ENCODE results near the gene IL17RA.
A peak's percentile ranks its signal among the peaks of the same experiment; 100 is the strongest.

Gene IL17RA

GRCh38 chr22:17107547-17107810 is 22.7 kb downstream of the IL17RA start:
- no peak for DNase-seq

DNA sequence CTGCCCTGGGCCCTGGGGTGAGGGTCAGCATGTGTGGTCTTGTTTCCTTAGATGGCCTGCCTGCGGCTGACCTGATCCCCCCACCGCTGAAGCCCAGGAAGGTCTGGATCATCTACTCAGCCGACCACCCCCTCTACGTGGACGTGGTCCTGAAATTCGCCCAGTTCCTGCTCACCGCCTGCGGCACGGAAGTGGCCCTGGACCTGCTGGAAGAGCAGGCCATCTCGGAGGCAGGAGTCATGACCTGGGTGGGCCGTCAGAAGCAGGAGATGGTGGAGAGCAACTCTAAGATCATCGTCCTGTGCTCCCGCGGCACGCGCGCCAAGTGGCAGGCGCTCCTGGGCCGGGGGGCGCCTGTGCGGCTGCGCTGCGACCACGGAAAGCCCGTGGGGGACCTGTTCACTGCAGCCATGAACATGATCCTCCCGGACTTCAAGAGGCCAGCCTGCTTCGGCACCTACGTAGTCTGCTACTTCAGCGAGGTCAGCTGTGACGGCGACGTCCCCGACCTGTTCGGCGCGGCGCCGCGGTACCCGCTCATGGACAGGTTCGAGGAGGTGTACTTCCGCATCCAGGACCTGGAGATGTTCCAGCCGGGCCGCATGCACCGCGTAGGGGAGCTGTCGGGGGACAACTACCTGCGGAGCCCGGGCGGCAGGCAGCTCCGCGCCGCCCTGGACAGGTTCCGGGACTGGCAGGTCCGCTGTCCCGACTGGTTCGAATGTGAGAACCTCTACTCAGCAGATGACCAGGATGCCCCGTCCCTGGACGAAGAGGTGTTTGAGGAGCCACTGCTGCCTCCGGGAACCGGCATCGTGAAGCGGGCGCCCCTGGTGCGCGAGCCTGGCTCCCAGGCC is 23.7 kb downstream of the IL17RA start:
- DNase-seq: no peak

GRCh38 chr22:17109113-17109865 is 24.5 kb downstream of the IL17RA start:
- no peak for DNase-seq

GRCh38 chr22:17109976-17110375 is 25.2 kb downstream of the IL17RA start:
- no peak for DNase-seq

GRCh38 chr22:17110791-17111550 is 26.2 kb downstream of the IL17RA start:
- no peak for DNase-seq

DNA sequence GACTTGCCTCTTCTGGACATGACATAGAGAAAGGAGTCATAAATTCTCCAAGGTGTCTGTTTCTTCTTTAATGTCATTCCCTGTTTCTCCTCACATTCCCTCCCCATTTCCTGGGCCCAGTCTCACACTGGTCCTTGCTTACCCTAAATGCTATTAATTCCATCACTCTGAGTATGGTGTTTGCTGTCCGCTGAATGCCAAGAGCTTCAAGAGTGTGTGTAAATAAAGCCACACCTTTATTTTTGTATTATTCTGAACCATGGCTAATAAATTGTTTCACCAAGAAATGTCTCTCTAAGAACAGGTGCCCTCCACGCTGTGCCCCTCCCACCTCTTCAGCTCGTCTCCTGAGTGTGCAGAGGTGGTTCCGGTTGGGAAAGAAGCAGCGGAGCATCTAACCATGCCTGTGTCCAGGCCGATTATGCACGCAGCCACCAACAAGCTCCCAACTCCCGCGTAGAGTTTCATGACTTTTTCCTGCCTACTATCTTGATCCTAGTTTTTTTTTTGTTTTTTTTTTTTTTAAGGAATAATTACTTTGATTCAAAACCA is 27.8 kb downstream of the IL17RA start:
- DNase-seq: no peak

DNA sequence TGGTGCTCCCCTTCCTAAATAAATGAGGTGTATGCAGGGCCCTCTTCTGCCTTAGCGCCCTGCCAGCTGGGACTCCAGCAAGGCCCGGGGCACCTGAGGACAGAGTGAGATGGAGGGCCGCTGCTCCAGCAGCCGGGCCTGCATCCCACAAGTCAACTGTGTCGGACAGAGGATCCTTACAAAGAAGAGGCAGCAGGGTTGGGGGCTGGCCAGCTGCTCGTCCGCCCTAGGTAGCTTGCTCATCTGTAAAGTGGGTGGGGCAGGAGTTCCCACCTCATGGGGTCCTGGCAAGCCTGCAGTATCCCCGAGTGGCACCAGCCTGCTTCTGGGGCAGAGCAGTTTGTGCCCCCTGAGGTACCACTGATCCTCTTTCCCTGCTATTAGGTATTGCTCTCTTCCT is 28.8 kb downstream of the IL17RA start:
- DNase-seq: no peak

- no peak for DNase-seq
Measured at GRCh38 chr22:17114173-17114897, 29.5 kb downstream of the IL17RA start.

DNA sequence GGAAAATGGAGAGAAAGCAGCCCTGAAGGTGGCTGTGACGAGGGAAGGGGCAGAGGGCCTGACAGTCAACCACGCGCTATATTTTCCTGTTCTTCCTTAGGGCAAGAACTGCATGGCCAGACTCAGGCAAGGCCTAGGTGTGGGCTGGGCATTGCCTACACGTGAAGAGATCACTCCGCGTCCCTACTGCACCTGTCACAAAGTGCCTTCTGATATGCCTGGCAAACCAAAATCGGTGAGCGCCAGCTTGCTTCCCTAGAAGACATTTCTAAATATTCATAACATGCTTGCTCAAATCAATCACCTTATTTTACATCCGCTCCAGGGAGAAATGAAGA is 30.1 kb downstream of the IL17RA start:
- DNase-seq: no peak

- DNase-seq: no peak
Measured at GRCh38 chr22:17115236-17115635, 30.4 kb downstream of the IL17RA start.

GRCh38 chr22:17115945-17116565 is 31.3 kb downstream of the IL17RA start:
- no peak for DNase-seq

DNA sequence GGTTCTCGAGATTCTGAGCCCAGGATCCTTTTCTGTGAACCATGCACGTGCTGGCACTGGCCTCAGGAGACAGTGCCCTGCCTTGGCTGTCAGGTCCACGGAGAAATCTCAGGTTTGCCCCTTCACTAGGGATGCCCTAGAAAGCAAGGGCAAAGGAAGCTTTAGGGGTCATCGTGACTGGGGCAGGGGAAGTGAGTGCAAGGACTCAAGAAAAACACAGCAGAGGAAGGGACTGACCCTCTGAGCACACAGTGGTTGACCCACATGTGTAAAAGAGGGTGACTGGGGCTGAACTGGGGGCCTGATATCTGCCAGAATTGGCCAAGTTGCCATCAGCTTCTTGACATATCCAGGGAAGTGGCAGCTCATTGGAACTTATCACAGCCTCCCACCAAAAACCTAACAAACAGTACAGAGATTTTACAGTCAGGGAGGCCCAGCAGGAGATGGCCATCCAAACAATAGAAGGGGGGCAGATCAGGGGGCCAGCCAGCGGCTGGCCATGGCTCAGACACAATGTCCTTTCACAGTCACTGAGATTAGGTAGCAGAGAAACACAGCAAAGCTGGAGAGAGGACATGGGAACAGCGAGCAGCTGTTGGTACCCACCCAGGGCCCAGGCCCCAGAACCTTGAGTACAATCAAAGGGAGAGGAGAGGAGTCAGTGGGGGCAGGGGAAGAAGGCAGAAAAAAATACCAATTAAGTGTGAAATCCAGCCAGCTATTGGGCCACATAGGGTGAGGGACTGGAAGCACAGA is 32.0 kb downstream of the IL17RA start:
- no peak for DNase-seq

GRCh38 chr22:17117400-17117799 is 32.6 kb downstream of the IL17RA start:
- no peak for DNase-seq

GRCh38 chr22:17117890-17118289 is 33.1 kb downstream of the IL17RA start:
- DNase-seq: no peak

DNA sequence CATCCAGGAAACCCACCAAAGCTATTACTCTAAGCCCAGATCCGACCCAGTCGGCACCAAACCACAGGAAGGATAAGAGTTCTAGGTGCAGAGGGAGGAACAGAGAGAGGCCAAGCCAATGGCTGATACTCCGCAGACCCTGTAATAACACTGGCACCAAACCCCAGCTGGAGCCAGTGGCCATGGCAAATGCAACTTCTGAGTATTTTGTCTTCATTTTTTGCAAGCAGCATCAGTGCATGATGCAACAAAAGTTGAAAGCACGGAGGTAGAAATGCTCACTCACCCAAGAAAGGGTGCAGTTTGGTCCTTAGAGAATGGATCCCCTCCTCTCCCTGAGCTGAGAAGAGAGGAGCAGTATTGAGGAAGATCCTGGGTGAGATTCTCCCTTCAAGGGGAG is 33.5 kb downstream of the IL17RA start:
- DNase-seq: no peak

DNA sequence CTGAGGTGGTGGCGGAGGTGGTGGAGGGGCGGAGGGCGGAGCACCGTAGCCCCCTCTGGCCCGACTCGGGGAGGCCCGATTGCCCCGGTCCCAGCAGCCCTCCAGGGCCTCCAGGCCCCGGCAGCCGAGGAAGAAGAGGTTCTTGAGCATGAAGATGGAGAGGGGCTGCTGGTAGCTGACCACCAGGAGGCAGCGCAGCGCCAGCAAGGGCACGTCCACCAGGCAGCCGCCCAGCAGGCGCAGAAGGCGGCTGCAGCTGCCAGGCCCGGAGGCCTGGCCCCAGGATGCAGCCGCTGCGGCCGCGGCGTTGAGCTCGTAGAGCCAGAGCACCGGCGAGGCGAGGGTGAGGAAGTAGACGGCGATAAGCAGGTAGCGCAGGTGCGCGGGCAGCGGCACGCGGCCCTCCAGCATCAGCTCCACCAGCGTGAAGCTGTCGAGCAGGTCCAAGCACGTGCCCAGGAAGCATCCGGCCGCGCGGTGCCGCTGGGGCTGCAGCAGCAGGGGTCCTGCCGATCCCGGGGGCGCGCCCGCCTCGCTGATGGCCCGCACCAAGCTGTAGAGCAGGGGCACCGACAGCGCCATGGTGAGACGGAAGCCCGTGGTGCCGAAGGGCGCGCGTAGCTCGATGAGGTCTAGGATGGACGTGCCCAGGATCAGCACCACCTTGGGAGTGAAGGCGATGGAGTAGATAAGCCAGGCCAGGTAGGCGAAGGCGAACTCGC is 34.8 kb downstream of the IL17RA start:
- DNase-seq: no peak

GRCh38 chr22:17120281-17120680 is 35.5 kb downstream of the IL17RA start:
- DNase-seq: peak; percentile 60

- DNase-seq: peak; percentile 16
Measured at GRCh38 chr22:17120711-17121232, 36.0 kb downstream of the IL17RA start.

- peak; percentile 18 for DNase-seq
Measured at GRCh38 chr22:17121233-17122195, 36.7 kb downstream of the IL17RA start, which contains the start of gene TMEM121B. Gene TMEM121B, minus strand, starts transcription at chr22:17121360. Its CDS starts 233 bp downstream, at chr22:17121127.

Measured in activated CD4-positive, alpha-beta T cell treated with anti-CD3 and anti-CD28 coated beads, Interleukin-2, amount 50 U/mL, for 1 hour (primary cell).